H7 (cell line): ENCODE results near the gene EBF3. TPM values are rescaled to one million over a fixed set of nuclear protein-coding genes. Genes with fewer than 3 reads are reported as not detected.

Experiments
- DNase-seq: peaks from one replicate; pipeline ENCODE4 v3.0.0; 2012
- H3K27me3 ChIP-seq: 2 replicates; pipeline ENCODE4 v1.6.0; 2011; ENCODE audit warnings: mild to moderate bottlenecking, low read length; ENCODE audit not compliant: control insufficient read depth, insufficient read depth
- H3K36me3 ChIP-seq: replicated peaks from 2 replicates; pipeline ENCODE4 v1.5.1; 2011; ENCODE audit warnings: low read length; ENCODE audit not compliant: control insufficient read depth, insufficient read depth
- H3K4me3 ChIP-seq: 2 replicates; pipeline ENCODE4 v1.5.1; 2011; ENCODE audit warnings: low read depth, mild to moderate bottlenecking, control low read depth, low read length, moderate library complexity; ENCODE audit not compliant: insufficient read depth
- total RNA-seq: library from RNA; depleted of rRNA; stranded (reverse); fragments of >200 nt; shearing (Covaris generic); gene quantifications from 2 replicates; pipeline ENCODE4 v1.2.3, GENCODE V29; 2014

EBF3 gene
- total RNA-seq, 1 experiment from 2014 or later = 0.76 TPM

DNA sequence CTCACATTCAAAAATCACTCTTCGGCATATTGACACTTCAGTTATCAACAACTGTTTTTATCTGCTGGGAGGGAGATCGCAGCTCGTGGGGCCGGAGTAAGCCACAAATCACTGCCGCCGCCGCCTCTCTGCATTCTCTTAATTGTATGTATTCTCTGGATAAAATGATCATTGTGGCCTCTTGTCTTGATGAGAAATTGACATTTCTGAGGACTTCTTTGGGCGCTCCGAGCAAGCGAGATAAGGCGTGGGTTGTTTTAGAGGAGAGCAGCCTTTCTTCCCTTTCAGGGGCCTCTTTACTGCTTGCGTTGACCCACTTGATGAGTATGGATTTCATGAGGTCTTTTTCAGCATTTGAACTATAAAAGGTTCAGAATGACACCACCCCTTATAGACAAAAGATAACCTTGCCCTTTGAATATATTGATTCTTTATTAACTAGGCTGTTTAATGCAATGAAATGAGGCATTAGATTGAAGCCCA is 130.6 kb downstream of the EBF3 start:
- DNase-seq = no peak
- Histone ChIP-seq H3K27me3 (no peaks in the 10 kb centered on the region), H3K36me3 (no peaks in the 10 kb centered on the region)

DNA sequence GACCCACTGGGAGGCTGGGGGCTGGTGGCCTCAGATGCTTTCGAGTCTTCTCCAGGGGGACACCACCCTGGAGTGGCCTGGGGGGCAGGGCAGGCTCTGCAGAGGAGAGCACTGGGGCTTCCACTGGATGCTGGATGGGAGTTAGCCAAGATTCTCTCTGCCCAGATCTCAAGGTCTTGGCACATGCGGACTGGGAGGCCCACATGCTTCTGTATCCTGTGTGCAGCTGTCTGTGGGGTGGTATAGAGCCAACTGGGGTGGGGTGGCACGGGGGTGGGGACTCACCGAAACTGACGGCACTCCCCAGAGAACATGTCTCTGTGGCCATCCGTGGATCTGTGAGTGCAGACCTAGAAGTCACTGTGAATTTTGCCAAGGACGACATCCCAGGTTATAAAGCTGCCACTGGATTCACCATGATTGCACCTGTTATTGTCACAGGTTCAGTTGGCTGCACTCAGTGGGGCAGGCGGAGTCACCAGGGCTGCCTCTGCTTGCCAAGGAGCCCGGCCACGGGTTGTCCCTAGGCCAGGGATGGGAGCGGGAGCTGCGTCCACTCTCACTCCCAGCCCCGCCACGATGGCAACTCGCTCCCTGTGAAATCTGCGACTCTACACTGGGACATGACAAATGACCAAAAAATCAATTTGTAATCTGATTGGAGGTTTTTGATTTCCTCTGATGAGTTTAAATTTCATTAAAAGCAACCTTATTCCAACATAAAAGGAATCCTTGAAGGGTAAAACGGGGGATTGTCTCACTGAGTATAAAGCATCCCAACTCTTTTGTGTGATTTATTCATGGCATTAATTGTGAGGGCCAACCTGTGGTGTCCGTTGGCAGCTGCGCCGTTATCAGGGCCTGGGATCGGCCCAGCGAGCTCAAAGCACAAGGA is 131.3 kb downstream of the EBF3 start:
- Histone ChIP-seq H3K36me3 (no peaks in the 10 kb centered on the region), H3K27me3 (no peaks in the 10 kb centered on the region), H3K4me3 (no peak overlapping the region)
- DNase-seq = no peak

More for the DNA sequence above, 130.6 kb downstream of the EBF3 start:
- no peak overlapping the region for H3K4me3 ChIP-seq

DNA sequence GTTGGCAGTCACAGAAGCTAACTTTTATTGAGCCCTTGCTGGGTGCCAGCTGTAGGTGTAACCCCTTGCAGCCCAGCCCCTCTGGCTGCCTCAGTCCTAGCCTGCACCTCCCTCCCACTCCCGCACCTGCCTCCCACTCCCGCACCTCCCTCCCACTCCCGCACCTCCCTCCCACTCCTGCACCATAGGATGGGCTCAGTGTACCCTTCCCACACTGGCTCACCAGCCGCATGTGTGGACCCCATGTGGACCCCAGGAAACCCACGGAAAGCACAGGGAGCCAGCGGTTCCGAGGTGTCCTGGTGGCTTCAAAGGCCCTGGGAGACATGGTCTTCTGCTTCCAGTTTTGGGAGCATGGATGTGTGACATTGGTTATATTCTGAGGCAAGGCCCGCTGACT is 132.9 kb downstream of the EBF3 start:
- H3K27me3 ChIP-seq = no peaks in the 10 kb centered on the region
- DNase-seq = no peak
- no peak overlapping the region for H3K4me3 ChIP-seq
- no peaks in the 10 kb centered on the region for H3K36me3 ChIP-seq

DNA sequence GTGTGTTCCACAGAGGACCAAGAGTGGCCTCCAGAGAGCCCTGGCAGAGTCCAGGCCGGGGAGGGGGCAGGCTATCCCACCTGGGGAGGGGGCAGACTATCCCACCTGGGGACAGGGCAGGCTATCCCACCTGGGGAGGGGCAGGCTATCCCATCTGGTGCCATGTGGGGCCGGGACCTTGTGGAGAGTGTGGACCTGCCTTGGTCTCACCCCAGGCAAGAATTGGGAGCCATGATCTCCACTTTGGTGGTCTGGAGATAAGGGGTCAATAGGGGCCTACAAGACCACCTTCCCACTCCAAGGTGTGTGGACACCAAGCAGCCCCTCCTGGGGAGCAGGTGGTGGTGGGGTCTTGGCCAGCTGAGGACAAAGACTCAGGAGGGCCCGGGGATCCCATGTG is 138.2 kb downstream of the EBF3 start:
- Histone ChIP-seq H3K36me3 (no peaks in the 10 kb centered on the region), H3K27me3 (no peaks in the 10 kb centered on the region), H3K4me3 (no peak overlapping the region)
- no peak for DNase-seq

DNA sequence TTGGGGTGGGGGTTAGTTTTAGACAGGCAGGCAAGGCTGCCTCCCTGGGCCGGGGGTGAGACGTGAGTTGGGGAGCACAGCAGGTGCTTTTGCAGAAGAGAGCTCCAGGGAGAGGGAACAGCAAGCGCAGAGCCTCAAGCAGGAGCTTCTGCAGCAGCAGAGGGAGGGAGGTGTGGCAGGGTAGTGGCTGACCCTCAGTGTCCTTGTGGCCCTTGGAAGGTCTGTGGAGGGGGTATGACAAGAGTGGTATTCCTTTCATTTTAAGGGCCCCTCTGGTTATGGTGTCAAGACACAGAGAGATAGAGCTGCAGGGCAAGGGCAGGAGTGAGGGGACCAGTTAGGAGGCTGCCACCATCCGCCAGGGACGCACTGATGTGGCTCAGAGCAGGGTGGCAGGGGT is 138.9 kb downstream of the EBF3 start:
- H3K4me3 ChIP-seq = no peak overlapping the region
- no peaks in the 10 kb centered on the region for H3K36me3 ChIP-seq
- no peaks in the 10 kb centered on the region for H3K27me3 ChIP-seq
- no peak for DNase-seq

DNA sequence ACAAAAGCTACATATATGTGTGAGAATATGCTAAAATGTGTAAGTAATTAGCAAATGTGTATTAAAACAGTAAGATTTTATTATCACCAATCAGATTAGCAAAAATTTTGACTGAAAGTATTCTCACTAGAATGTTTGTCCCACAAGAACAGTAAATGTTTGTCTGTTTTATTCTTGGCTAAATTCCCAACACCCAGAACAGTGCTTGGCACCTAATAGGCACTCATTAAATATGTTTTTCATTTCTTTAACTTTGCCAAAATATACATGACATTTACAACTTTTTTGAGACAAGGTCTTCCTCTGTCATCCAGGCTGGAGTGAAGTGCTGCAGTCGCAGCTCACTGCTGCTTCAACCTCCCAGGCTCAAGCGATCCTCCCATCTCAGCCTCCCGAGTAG is 143.6 kb downstream of the EBF3 start:
- no peak for DNase-seq
- Histone ChIP-seq H3K4me3 (no peak overlapping the region), H3K36me3 (no peaks in the 10 kb centered on the region), H3K27me3 (no peaks in the 10 kb centered on the region)

DNA sequence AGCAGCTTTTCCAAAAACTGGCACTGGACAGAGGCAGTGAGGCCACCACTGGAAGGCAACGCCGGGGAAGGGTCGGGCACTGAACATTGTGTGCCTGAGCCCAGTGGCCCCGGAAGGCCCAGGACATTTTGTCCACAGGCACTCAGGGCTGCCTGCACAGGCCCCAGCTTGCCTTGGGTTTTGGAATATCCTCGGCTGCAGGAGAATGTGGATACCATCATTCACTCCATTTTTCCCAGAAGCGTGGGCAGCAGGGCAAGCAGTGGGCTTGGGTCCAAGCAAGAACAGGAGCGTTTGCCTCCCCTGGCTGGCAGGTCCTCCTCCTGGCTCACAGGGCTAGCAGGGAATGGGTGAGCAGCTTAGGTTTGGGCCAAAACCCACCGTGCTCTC is 147.4 kb downstream of the EBF3 start:
- no peak for DNase-seq
- Histone ChIP-seq H3K4me3 (no peak overlapping the region), H3K27me3 (no peaks in the 10 kb centered on the region), H3K36me3 (no peaks in the 10 kb centered on the region)

DNA sequence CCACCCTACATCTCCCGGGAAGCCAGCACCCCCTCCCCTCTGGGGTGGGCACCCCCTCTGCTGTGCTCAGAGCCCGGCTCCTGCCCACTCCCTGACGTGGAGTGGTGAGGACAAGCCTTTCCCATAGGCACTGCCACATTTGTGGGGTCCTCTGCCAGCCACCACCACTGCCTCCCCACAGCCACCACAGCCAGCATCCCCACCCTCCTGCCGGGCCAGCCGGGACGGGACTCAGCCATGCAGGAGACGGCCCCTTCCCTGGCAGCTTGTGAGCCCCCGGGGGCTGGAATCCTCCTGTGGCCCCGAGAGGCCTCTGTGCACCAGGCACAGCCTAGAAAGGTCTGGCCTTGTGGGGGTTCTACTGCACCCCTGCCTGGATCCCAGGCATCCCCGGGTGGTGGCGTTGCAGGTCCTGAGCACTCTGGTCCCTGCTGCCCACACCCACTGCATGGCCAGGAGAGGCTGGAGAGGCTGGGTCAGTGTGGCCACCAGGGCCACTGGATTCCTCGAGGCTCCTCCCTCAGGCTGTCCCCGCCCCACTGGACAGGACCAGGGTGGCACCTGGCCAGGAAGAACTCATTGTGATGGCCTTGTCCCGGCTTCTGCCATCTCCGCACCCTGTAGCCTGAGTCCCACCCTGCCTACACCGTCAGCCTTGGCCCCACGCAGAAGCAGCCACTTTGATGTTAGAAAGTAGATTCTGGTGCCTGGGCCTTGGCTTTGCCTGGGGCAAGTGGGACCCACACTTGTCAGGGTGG is 148.0 kb downstream of the EBF3 start:
- no peak for DNase-seq
- Histone ChIP-seq H3K36me3 (no peaks in the 10 kb centered on the region), H3K4me3 (no peak overlapping the region), H3K27me3 (no peaks in the 10 kb centered on the region)

DNA sequence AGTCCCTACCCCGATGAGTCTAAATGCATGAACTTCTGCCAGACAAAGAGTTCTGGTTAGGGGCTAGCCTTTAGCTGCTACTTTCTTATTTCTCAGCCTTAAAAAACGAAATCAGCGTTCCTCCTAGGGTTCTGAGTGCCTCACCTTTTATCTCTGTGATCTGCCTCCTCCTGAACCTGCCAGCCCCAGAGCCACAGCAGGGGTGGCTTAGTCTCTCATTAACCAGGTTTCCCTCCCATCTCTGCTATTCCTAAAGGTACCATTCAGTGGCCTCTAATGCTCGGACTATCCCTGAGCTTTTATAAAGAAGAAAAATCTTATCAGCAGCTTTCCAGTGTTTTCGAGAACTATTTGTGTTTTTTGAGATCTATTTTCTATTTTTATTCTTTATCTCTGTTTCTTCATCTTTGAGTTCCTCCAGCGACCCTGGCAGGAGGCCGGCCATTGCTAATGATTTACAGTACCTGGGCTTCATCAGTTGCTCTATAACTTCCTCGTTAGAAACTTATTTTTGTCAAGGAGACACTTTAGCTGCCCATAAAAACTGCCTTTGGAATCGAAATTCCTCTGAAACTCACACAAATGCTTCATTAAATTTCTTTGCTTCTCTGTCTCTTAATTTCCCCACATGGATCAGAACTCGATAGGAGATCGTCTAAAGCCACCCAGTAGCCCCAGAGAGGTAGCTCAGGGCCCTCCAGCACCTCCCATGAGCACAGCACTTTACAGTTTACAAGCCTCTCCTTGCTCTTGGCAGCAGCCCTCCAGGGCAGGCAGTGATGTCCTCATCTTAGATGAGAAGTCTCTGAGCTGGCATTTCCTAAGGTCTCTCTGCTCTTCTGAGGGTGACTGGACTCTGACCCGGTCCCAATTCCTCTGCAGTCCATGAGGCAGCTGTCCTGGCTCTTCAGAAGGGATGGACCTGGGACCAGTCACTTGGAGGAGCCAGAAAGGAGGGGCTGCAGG is 149.1 kb downstream of the EBF3 start:
- Histone ChIP-seq H3K4me3 (no peak overlapping the region), H3K36me3 (no peaks in the 10 kb centered on the region)

DNA sequence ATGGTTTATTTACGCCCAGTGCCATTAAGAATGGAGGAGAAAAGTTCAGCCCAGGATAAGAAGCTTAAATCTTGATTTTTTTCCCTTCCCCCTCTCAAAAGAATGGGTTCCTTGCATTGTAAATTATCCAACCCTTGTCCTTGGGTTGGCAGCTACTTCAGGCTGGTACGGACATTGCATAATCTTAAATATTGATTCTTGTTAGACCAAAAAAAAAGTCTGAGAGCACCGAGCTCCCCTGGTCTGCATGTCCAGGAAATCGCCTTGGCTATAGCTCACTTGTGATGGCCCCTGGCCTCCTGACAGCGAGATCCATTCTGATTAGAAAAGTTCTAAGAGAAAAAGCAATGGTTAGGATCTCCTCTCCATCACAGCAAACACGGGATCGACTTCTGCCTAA is 151.7 kb downstream of the EBF3 start:
- H3K4me3 ChIP-seq = no peak overlapping the region
- no peak for DNase-seq
- no peaks in the 10 kb centered on the region for H3K27me3 ChIP-seq
- no peaks in the 10 kb centered on the region for H3K36me3 ChIP-seq

More for the DNA sequence above, 149.1 kb downstream of the EBF3 start:
- H3K27me3 ChIP-seq = no peaks in the 10 kb centered on the region
- DNase-seq = no peak

DNA sequence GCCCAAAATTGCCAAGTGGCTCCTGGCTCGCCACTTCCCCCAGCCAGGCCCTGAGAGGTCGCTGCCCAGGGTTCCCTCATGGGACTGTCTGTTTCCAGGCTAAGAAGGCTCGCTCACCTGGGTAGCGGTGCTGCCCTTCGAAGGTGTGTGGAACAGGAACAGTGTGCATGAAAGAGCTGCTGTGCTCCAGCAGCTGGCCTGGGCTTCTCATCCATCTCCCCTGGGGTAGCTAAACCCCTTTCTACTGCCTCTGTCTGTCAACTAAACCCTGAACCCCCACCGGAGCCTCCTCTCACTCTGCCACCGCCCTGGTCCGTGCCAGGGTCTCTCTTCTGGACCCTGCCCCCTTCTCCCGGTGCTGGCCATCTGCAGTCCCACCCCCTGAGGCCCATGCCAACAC is 152.9 kb downstream of the EBF3 start:
- Histone ChIP-seq H3K4me3 (no peak overlapping the region), H3K27me3 (no peaks in the 10 kb centered on the region), H3K36me3 (no peaks in the 10 kb centered on the region)
- DNase-seq = no peak

DNA sequence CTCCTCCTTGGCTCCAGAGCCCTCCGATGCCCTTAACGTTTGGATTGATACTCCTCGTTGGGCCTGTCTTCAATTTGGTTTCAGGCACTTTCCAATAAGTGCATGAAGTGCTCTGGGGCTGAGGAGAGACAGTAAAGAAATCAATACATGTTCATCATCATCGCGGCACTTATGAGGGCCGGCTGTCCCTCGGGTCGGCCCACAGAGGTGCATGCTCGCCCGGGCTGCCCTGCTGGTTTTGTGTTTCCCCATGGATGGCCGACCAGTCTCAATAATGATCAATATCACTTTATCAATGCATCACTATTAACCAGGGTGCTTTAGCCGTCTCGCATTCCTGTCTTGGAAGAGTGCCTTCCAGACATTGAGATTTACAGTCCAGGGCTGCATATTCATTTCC is 154.2 kb downstream of the EBF3 start:
- H3K27me3 ChIP-seq = no peaks in the 10 kb centered on the region
- no peak overlapping the region for H3K4me3 ChIP-seq
- no peak for DNase-seq
- H3K36me3 ChIP-seq = no peaks in the 10 kb centered on the region

DNA sequence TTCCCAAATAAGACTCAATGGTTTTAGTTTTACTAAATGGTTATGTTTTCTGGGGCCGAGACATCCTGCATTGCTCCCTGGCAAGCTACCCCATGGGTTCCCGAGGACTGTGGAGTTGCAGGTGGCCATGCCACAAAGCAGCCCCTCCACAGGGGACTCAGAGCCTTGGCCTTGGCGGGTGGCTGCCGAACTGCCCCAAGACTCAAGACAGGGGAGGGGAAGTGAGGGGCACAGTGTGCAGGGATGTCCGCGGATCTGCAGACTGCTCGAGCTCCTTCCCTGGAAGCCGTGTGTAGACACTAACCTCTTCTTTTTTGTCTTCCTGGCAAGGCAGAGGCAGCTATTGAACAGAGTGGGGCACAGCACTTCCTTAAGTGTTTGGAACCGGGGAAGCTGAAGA is 154.6 kb downstream of the EBF3 start:
- DNase-seq = no peak
- H3K36me3 ChIP-seq = no peaks in the 10 kb centered on the region
- H3K4me3 ChIP-seq = no peak overlapping the region
- no peaks in the 10 kb centered on the region for H3K27me3 ChIP-seq
